Spleen (tissue), 11 donors: Measurements from ENCODE around the gene MRPL47. TPM values are rescaled to one million over a fixed set of nuclear protein-coding genes. Genes with fewer than 3 reads are reported as not detected.

Experiments used
- DNase-seq: peaks from one replicate; pipeline ENCODE4 v3.0.0-alpha.2; 2020
- H3K27ac ChIP-seq, 8 donors: fragments of 200-600 bp; sonication (generic) in 7 of 8; 1 replicate in 4 of 8; 2 replicates in 4 of 8; pipeline versions ENCODE4 v1.5.0 to v1.8.0; 2016 to 2021; ENCODE audit warnings: inconsistent platforms in 4 of 8, mild to moderate bottlenecking in 4 of 8, moderate library complexity in 1 of 8
- H3K27me3 ChIP-seq, 7 donors: fragments of 200-600 bp; sonication (generic) in 6 of 7; replicated peaks in 1 of 7; 1 replicate in 4 of 7; 2 replicates in 3 of 7; pipeline versions ENCODE4 v1.5.0 to v1.8.0; 2016 to 2021; ENCODE audit warnings: inconsistent platforms in 3 of 7, mild to moderate bottlenecking in 1 of 7
- H3K36me3 ChIP-seq, 6 donors: fragments of 200-600 bp; sonication (generic) in 5 of 6; 1 replicate in 4 of 6; 2 replicates in 2 of 6; pipeline versions ENCODE4 v1.5.0 to v1.8.0; 2016 to 2021; ENCODE audit warnings: inconsistent platforms in 2 of 6
- H3K4me1 ChIP-seq, 6 donors: fragments of 200-600 bp; sonication (generic) in 5 of 6; 1 replicate in 3 of 6; 2 replicates in 3 of 6; pipeline versions ENCODE4 v1.5.0 to v1.8.0; 2016 to 2021; ENCODE audit warnings: inconsistent platforms in 3 of 6
- H3K4me3 ChIP-seq, 8 donors: fragments of 200-600 bp; sonication (generic) in 7 of 8; 1 replicate in 4 of 8; 2 replicates in 4 of 8; pipeline versions ENCODE4 v1.5.0 to v1.8.0; 2016 to 2021; ENCODE audit warnings: inconsistent platforms in 4 of 8, mild to moderate bottlenecking in 4 of 8, moderate library complexity in 2 of 8
- H3K9me3 ChIP-seq, 8 donors: fragments of 200-600 bp; sonication (generic) in 7 of 8; 1 replicate in 4 of 8; 2 replicates in 4 of 8; pipeline versions ENCODE4 v1.5.0 to v1.8.0; 2016 to 2021; ENCODE audit warnings: inconsistent platforms in 4 of 8
- CTCF ChIP-seq, 11 experiments: fragments of 200-600 bp in 7 of 11; fragments of 450-650 bp in 4 of 11; sonication (generic) in 4 of 11; IDR thresholded peaks in 8 of 11; conservative IDR thresholded peaks in 3 of 11; 1 replicate in 7 of 11; 2 replicates in 4 of 11; pipeline versions ENCODE4 v1.4.0 to v1.8.0; 2016 to 2021; ENCODE audit warnings: antibody characterized with exemption in 11 of 11, inconsistent platforms in 4 of 11, mild to moderate bottlenecking in 1 of 11
- POLR2A ChIP-seq, 3 donors: fragments of 450-650 bp; IDR thresholded peaks; one replicate each; pipeline ENCODE4 v1.5.1; 2017; ENCODE audit warnings: antibody characterized with exemption in 3 of 3, mild to moderate bottlenecking in 1 of 3
- POLR2AphosphoS5 ChIP-seq, 3 donors: sonication (generic); formaldehyde crosslinking; IDR thresholded peaks; one replicate each; pipeline ENCODE4 v1.5.1; 2017; ENCODE audit warnings: antibody characterized with exemption in 3 of 3
- WGBS, 5 donors: extraction: QIAGEN DNeasy Blood & Tissue Kit in 3 of 5; methylation state at CpG; one replicate each; pipeline versions ENCODE4 v1.1.5 to v1.1.7; 2013 to 2018; 5-methylcytosine and 5-hydroxymethylcytosine counted together
- intact Hi-C: fragments of 100-400 bp; cut with DNase I; formaldehyde crosslinking; loops from one replicate; pipeline ENCODE4 v1.15.0; 2023; ENCODE audit warnings: low total_unique reads
- polyA plus RNA-seq, 3 donors: library from polyadenylated mRNA; stranded (reverse); fragments of 200-250 nt; gene quantifications; one replicate each; pipeline ENCODE4 v1.2.1, GENCODE V29; 2013
- total RNA-seq, 7 donors: library from RNA; depleted of rRNA in 3 of 7; stranded (reverse); fragments of >200 nt in 3 of 7; fragmentation: NEBNext Ultra II Directional in 4 of 7; extraction: Animal tissue kit (Norgen Biotek cat#: 25700) in 4 of 7; gene quantifications; one replicate each; pipeline versions ENCODE4 v1.1.0 to v1.2.1, GENCODE V29; 2016 to 2021
- donor health status: healthy with polysubstance abuse.
- donor health status: DM: no; HTN: no; CAD: no; lungs with moderate emphysema.
- donor health status: DM: no; HTN: no; CAD: no.
- donor health status: Bipolar disorder and iron deficiency.
- donor health status: healthy.
- donor health status: DM: no; HTN: no; CAD: no.
- donor health status: DM: yes; HTN: yes; CAD: no.

MRPL47 gene
- total and polyA plus RNA-seq, 10 donors: 17.8 to 43.2 (median 20.8) TPM

- Histone ChIP-seq H3K4me3 (no peak overlapping the region), H3K9me3 (no peaks in the 10 kb centered on the region), H3K36me3 (no peaks in the 10 kb centered on the region), H3K4me1 (peaks cover 2 to 23% (median 14%) of the 10 kb centered on the region in 6 donors), H3K27me3 (no peaks in the 10 kb centered on the region), H3K27ac (no peak overlapping the region)
- intact Hi-C loops: loop anchor here (5.0 to 10.0 kb wide), 2 partner anchors 114 to 547 kb away; no protein-coding TSS in a partner anchor
- TF ChIP-seq POLR2A (IDR thresholded peaks at IDR 0.05) (no peak), CTCF (IDR thresholded peaks at IDR 0.05 in 8 of 11, conservative IDR thresholded peaks at IDR 0.05 in 3 of 11) (peak; percentile 41 to 83 (median 72)), POLR2AphosphoS5 (IDR thresholded peaks at IDR 0.05) (peak in 1 of 3 donors; percentile 25)
- peak; percentile 81 for DNase-seq
- 3 to 13% (median 4%) methylated on average over 3 of the region's 3 CpGs for WGBS, 5 donors
These were observed 45.6 kb downstream of the MRPL47 start for GRCh38 chr3:179558742-179559364.

GRCh38 chr3:179551349-179552105 is 52.9 kb downstream of the MRPL47 start:
- Histone ChIP-seq H3K4me3 (no peak overlapping the region), H3K27ac (no peak overlapping the region), H3K9me3 (no peaks in the 10 kb centered on the region), H3K4me1 (no peaks in the 10 kb centered on the region), H3K27me3 (no peaks in the 10 kb centered on the region), H3K36me3 (no peaks in the 10 kb centered on the region)
- WGBS, 5 donors: 64 to 73% (median 70%) methylated on average over 4 of the region's 4 CpGs
- no peak for DNase-seq
- TF ChIP-seq POLR2A (IDR thresholded peaks at IDR 0.05): no peak
- TF ChIP-seq POLR2AphosphoS5 (IDR thresholded peaks at IDR 0.05): no peak
- no peak for TF ChIP-seq CTCF (IDR thresholded peaks at IDR 0.05 in 8 of 11, conservative IDR thresholded peaks at IDR 0.05 in 3 of 11)
- intact Hi-C loops: loop anchor here (10.0 kb wide), 1 partner anchor 107 kb away; no protein-coding TSS in a partner anchor

GRCh38 chr3:179546814-179547241 is 57.6 kb downstream of the MRPL47 start:
- TF ChIP-seq POLR2A (IDR thresholded peaks at IDR 0.05): no peak
- Histone ChIP-seq H3K27ac (no peak overlapping the region), H3K9me3 (no peaks in the 10 kb centered on the region), H3K4me1 (no peaks in the 10 kb centered on the region), H3K36me3 (no peaks in the 10 kb centered on the region), H3K27me3 (no peaks in the 10 kb centered on the region), H3K4me3 (no peak overlapping the region)
- WGBS, 5 donors: 42 to 73% (median 64%) methylated on average over 2 of the region's 2 CpGs
- DNase-seq: no peak
- intact Hi-C loops: no loop called here

GRCh38 chr3:179544981-179545645 is 59.3 kb downstream of the MRPL47 start:
- H3K9me3 ChIP-seq: no peaks in the 10 kb centered on the region
- intact Hi-C loops: no loop called here
- H3K27me3 ChIP-seq: no peaks in the 10 kb centered on the region
- TF ChIP-seq CTCF (IDR thresholded peaks at IDR 0.05 in 8 of 11, conservative IDR thresholded peaks at IDR 0.05 in 3 of 11): no peak
- no peak for TF ChIP-seq POLR2A (IDR thresholded peaks at IDR 0.05)
- no peak for TF ChIP-seq POLR2AphosphoS5 (IDR thresholded peaks at IDR 0.05)
- no peaks in the 10 kb centered on the region for H3K4me1 ChIP-seq
- DNase-seq: no peak
- H3K36me3 ChIP-seq: no peaks in the 10 kb centered on the region
- 84 to 89% (median 86%) methylated on average over 2 of the region's 2 CpGs for WGBS, 5 donors
- H3K4me3 ChIP-seq: no peak overlapping the region
- no peak overlapping the region for H3K27ac ChIP-seq
